GM21381 (cell line): ENCODE results near the gene TSHZ2.

Experiments
- ATAC-seq: cut with Tn5 transposase; IDR thresholded peaks from one replicate; pipeline ENCODE4 v1.9.1; 2021; ENCODE audit warnings: mild to moderate bottlenecking, moderate library complexity; ENCODE audit not compliant: unreplicated experiment

Gene TSHZ2

GRCh38 chr20:53331151-53331973 is 359.2 kb downstream of the TSHZ2 start:
- ATAC-seq = no peak

GRCh38 chr20:53332022-53332837 is 360.1 kb downstream of the TSHZ2 start:
- no peak for ATAC-seq

- ATAC-seq = no peak
These were observed 362.7 kb downstream of the TSHZ2 start for GRCh38 chr20:53334861-53335260.

- no peak for ATAC-seq
These were observed 363.4 kb downstream of the TSHZ2 start for GRCh38 chr20:53335555-53335954.

GRCh38 chr20:53336892-53337291 is 364.7 kb downstream of the TSHZ2 start:
- ATAC-seq = no peak

GRCh38 chr20:53337390-53338101 is 365.4 kb downstream of the TSHZ2 start:
- no peak for ATAC-seq

GRCh38 chr20:53338716-53339115 is 366.6 kb downstream of the TSHZ2 start:
- ATAC-seq = no peak

- ATAC-seq = no peak
These were observed 370.3 kb downstream of the TSHZ2 start for GRCh38 chr20:53342429-53342828.

- ATAC-seq = no peak
These were observed 371.3 kb downstream of the TSHZ2 start for GRCh38 chr20:53343448-53343847.

GRCh38 chr20:53344891-53345290 is 372.7 kb downstream of the TSHZ2 start:
- no peak for ATAC-seq

GRCh38 chr20:53345536-53346334 is 373.6 kb downstream of the TSHZ2 start:
- ATAC-seq = no peak

- ATAC-seq = no peak
These were observed 374.1 kb downstream of the TSHZ2 start for GRCh38 chr20:53346335-53346648.

GRCh38 chr20:53349730-53350129 is 377.6 kb downstream of the TSHZ2 start:
- no peak for ATAC-seq

- ATAC-seq = no peak
These were observed 380.7 kb downstream of the TSHZ2 start for GRCh38 chr20:53352727-53353440.

GRCh38 chr20:53354314-53354713 is 382.2 kb downstream of the TSHZ2 start:
- ATAC-seq = no peak

- ATAC-seq = no peak
These were observed 383.6 kb downstream of the TSHZ2 start for GRCh38 chr20:53355790-53356189.

GRCh38 chr20:53359425-53359824 is 387.3 kb downstream of the TSHZ2 start:
- ATAC-seq = no peak

GRCh38 chr20:53360852-53361251 is 388.7 kb downstream of the TSHZ2 start:
- ATAC-seq = no peak

- no peak for ATAC-seq
These were observed 390.6 kb downstream of the TSHZ2 start for GRCh38 chr20:53362736-53363135.

GRCh38 chr20:53364646-53365045 is 392.5 kb downstream of the TSHZ2 start:
- ATAC-seq = no peak
